Glomerular visceral epithelial cell (primary cell): ENCODE results near the gene IL17C.

Experiments
- DNase-seq: peaks from one replicate; pipeline ENCODE4 v3.0.0-alpha.2; 2016; ENCODE audit errors: extremely low spot score

IL17C gene

DNA sequence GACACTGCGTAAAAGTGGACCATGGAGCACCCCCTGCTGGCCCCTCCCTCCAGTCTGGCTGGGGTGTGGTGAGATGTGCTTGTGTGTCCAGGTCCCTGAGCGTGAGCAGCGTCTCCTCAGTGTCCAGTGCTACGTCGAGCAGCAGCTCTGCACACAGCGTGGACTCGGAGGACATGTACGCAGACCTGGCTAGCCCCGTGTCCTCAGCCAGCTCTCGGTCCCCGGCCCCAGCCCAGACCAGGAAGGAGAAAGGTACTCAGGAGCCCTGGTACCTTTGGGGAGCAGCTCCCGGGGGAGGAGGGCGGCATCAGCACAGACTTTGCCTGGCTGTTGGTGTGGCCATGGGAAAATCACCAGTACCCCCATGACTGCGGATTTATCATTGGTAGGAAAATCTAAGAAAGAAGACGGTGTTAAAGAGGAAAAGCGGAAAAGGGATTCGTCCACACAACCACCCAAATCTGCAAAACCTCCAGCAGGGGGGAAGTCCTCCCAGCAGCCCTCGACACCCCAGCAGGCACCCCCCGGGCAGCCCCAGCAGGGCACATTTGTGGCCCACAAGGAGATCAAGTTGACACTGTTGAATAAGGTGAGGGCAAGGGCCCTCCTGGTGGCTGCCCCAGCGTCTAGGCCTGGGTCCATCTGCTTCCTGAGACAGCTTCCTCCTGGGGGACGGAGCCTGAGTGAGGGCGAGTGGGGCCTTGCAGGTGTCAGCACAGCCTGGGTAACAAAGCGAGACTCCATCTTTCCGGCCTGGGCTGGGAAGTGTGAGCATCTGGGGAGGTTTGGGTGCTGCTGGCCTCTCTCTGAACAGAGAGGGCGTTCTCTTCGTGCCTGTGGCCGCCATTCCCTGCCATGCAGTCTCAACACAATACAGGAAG, 10.6 kb upstream of the IL17C start:
- DNase-seq: no peak

DNA sequence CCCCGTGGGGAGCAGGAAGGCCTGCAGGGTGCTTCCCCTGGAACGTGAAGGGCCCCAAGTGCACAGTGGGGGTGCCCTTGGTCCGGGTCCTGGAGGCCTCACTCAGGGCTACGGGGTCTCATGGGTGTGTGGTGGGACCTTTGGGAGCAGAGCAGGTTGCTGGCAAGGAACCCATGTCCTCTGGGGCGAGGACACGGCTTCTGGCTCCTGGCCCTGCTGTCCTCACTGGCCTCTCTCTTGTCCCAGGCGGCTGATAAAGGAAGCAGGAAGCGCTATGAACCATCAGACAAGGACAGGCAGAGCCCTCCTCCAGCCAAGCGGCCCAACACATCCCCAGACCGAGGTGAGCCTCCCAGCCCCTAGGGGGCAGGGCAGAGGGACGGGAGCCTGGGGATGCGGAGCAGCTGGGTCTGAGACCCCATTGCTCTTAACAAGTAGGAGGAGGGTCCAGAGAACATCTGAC, 9.8 kb upstream of the IL17C start:
- no peak for DNase-seq

DNA sequence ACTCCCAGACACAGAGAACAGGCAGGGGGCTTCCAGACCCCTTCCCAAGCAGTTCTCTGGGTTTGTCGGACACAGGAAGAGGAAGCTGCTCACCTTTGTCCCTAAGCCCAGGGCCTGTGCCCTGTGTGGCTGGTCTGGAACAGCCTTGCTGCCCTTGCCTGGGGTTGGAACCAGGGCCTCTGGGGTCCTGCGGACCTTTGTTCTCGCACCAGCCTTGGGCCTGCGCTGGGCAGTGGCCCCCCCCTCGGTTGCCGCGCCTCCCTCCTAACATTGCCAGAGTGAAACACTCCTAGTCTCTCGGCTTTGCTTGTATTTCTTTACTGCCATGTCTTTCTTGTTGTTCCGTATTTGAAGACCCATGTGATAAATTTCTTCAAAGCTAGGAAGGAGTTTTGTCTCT, 8.5 kb upstream of the IL17C start:
- no peak for DNase-seq

DNA sequence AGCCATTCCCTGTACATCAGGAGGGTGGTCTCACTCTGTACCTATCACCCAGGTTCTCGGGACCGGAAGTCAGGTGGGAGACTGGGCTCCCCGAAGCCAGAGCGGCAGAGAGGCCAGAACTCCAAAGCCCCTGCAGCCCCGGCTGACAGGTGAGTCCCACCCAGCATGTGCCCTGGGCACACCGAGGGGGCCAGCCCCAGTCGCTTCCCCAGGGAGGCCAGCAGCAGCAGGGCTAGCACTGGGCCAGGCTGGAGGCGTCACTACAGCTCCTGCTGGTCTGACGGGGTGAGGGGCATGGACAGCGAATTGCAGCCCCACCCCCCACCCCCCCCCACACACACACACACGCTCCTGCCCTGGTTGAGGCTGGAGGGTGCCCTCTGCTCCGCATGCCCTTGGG, 7.9 kb upstream of the IL17C start:
- DNase-seq: no peak

DNA sequence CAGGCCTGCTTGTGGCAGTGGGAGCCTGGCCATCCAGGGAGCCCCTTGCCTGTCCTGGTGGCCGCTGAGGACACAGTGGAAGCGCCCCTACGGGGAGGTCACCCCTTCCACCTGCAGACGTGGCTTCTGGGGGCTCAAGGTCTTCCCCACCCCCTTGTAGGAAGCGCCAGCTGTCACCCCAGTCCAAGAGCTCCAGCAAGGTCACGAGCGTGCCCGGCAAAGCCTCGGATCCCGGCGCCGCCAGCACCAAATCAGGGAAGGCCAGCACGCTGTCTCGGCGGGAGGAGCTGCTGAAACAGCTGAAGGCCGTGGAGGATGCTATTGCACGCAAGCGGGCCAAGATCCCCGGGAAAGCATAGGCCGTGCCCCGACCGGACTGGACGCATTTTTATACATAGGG, 7.4 kb upstream of the IL17C start:
- no peak for DNase-seq

DNA sequence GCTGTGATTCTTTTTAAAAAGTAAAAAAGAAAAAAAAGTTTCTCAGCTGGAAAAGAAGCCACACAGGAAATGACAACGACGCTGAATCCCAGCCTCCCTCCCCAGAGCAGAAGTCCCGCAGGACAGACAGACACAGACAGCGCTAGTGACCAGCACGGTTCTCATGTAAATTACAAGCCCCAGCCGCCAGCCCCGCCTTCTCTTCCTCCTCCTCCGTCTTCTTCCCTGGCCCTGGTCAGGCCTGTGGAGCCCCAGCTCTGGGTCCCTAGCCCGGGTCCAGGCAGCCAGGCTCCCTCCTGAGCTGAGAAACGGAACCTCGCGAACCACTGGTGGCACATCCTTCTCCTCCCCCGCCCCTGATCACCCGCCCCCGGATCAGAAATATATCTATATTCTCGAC, 7.0 kb upstream of the IL17C start:
- no peak for DNase-seq

DNA sequence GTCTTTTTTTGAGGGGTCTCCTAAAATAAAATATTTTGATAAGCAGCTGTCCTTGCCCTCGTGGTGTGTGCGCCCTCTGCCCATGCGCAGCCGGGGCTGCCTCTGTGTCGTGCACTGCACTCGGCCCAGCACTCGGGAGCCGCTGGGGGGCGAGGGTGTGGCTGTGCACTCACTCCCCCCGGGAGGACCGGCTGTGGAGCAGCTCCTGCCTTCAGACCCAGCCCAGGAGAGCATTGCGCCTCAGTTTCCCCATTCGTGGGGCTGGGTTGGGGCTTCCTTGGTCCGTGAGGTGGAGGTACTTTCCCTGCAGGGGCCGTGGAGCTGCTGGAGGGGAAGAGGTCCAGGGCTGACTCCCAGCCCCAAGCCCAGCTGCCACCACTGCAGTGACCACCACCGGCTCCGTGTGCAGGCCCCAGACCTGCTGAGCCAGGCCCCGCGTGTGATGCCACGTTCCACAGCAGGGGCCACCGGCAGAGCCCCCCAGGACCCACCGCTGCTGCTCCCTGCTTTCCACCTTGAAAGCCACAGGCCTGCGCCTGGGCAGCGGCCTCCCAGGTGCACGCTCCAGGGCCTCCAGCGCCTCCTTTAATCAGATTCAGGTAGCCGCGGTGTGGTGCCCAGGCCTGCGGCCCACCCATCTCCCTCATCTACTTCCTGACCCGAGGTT, 6.3 kb upstream of the IL17C start:
- no peak for DNase-seq

DNA sequence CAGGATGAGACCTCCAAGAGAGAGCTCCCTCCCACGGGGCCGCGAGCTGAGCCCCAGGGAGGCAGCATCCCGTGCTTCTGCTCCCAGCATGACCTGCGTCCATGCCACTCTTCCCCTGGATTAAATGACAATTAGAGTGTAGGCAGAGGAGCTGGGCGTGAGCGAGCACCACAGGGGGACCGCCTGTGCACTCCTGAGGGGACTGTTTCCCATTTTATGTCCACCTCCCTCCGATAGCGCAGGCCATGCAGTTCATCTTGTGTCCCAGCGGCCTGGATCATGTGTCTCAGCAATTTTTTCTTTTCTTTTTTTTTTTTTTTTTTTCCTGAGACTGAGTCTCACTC, 5.8 kb upstream of the IL17C start:
- no peak for DNase-seq

DNA sequence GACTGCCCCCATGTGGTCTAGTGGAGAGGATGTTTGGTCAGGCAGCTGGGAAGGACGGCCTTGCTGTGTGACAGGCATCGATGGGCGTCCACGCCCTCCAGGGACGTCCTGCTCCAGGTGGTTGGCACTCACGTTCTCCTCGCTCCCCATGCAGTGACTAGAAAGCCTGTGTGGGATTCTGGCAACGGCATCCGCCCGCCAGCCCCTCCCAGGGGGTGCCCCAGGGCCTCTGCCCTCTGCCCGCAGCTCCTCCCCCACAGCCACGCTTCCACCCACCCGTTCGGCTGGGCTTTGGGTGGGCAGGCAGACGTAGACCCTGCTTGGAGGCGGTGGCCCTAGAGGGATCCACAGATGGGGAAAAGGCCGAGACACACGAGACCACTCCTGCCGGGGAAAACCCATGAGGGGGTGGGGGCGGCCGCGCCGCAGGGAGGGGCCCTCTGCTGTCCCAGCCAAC, 4.7 kb upstream of the IL17C start:
- no peak for DNase-seq

DNA sequence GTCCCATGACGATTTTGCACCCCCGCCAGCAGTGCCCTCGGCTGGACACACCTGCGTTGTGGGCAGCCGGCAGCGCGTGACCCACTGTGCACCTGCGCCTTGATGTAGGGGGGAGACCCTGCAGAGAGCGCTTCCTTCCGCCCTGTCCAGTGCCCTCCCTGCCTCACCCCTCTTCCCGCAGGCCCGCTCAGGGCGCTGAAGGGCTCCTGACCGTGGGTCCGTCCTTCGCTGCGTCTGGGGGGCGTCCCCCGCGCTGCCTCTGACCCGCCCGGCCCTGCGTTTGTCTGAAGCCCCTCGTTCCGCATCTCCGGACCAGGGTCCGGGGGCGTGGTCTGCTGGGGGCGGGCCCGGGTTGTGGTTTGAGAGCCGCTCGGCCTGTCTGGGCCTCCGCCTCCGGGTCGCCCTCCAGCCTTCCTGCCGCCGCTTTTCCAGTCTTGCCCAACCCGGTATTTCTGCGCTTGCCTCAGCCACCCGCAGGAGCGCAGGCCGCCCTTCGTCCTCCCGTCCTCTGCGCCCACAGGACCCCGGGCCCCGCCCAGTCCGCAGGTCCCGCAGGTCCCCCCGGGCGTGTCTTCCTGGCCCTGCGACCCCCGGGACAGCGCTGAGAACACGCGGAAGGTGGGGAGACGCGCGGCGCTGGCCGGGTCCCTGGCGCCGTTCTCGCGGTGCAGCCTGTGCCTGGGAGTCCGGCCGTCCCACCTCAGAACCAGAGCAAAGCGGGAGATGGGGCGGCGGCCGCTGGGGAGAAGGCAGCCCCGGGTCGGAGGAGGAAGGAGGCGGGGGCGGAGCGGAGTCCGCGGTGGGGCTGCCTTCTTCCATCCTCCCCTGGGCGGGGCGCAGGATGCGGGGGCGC, 4.0 kb upstream of the IL17C start:
- no peak for DNase-seq

DNA sequence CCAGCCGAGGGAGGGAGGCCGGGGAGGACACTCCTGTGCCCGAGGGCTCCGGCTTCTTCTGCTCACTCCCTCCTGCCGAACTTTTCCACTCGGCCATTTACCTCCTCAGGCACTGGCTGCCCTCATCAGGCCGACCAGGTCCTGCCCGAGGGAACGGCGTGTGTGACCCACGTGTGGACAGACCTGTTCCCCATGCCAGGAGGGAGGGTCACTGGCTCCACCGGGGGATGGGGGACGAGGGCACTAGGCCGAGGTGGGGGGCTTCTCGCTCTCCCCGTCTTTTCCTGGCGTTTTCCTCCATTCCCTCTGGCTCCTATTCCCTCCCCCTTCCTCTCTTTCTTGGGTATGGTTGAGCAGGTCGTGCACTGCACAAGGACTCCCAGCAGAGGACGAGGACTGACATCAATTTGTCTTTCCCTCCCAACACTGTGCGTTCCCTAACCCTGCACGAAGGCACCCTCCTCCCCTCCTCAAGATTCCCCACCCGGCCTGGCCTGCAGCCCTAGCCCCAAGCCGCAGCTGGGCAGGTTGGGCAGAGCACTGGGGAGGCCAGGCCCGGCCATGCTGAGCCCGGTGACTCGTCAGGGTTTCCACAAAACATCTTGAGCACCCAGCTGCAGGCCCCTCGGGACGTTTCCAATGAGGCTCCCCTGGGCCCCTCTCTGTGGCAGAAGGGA, 3.2 kb upstream of the IL17C start:
- no peak for DNase-seq

DNA sequence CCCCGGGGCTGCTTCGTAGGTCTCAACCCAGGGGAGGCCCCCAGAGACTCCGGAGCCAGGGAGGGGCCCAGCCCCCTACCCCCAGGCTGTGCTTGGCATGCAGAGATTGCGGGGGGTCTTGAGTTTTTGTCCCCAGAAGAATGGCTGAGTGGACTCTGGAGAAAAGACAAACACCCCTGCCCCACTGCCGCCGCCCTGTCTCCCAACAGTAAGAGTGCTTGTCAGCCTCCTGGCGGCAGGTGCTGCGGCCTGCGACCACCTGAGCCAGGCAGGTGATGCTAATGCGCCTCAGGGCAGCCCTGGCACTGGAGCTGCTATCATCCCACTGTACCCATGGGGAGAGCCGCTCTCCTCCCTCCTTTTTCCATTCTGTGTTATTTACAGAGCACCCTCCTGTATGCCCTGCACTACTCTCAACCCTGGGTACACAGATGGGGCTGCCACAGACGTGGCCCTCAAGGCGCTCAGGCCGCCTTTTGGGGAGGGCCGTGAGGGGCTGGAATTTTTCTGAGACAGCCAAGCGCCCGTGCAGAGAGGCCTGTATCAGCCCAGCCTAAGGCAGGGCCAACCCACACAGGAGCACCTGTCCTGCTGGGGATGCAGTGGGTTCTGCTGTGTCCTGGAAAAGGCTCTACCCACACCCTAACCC, 2.6 kb upstream of the IL17C start:
- no peak for DNase-seq

DNA sequence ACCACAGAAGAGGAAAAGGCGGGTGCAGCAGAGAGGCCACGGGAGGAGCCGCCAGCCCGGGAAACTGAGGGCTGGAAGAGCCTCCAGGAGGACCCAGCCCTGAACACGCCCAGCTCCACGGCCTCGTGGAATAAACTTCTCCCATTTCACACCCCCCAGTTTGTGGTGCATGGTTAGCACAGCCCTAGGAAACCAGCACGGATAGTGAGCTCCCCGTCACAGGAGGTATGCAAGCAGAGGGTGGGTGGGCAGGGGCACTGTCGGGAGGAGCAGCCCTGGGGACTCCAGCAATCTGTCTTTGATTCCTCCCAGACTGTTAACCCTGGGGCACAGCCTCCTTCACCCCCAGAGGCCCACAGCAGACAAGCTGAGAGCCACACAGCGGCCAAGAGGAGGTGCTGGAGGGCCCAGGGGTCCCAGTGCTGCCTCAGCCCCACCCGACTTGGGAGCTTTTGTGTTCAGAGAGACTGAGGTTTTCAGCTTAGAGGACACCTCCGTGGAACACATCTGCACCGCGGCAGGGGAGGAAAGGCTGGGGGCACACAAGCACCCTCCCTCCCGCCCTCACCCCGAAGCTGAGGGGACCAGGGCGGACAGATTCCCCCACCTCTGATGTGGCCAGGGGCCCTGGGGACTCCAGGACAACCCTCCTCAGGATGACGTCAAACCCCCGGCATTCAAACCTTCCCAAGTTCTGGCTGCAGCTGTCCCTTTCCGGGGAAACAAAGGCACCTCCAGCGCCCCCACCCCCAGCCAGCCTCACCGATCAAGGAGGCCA, 1.7 kb upstream of the IL17C start:
- no peak for DNase-seq

DNA sequence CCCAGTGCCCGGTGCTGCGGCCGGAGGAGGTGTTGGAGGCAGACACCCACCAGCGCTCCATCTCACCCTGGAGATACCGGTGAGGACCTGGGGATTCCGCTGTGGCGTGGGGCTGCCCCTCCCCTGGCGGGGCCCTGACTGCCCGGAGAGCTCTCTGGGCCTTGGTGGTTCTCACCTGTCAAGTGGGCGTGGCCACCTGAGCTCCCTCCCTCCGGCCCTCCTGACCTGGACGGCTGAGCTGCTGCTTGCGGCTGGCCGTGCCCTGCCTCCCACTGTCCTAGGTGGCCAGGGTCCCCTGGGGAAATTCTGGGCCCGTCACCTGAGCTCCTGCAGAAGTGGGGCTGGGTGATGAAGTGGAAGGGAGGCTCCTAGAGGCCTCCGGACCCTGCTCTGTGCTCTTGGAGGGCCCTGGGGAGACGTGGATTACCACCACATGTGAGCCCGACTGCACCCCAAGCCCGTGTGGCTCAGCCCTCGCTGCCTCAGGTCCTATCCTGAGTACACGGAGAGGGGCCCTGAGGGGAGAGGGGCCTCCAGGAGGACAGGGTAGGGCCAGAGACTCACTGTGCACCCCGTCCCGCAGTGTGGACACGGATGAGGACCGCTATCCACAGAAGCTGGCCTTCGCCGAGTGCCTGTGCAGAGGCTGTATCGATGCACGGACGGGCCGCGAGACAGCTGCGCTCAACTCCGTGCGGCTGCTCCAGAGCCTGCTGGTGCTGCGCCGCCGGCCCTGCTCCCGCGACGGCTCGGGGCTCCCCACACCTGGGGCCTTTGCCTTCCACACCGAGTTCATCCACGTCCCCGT, 1.1 kb downstream of the IL17C start:
- no peak for DNase-seq

DNA sequence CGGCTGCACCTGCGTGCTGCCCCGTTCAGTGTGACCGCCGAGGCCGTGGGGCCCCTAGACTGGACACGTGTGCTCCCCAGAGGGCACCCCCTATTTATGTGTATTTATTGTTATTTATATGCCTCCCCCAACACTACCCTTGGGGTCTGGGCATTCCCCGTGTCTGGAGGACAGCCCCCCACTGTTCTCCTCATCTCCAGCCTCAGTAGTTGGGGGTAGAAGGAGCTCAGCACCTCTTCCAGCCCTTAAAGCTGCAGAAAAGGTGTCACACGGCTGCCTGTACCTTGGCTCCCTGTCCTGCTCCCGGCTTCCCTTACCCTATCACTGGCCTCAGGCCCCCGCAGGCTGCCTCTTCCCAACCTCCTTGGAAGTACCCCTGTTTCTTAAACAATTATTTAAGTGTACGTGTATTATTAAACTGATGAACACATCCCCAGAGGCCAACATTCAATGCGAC, 1.7 kb downstream of the IL17C start:
- no peak for DNase-seq

DNA sequence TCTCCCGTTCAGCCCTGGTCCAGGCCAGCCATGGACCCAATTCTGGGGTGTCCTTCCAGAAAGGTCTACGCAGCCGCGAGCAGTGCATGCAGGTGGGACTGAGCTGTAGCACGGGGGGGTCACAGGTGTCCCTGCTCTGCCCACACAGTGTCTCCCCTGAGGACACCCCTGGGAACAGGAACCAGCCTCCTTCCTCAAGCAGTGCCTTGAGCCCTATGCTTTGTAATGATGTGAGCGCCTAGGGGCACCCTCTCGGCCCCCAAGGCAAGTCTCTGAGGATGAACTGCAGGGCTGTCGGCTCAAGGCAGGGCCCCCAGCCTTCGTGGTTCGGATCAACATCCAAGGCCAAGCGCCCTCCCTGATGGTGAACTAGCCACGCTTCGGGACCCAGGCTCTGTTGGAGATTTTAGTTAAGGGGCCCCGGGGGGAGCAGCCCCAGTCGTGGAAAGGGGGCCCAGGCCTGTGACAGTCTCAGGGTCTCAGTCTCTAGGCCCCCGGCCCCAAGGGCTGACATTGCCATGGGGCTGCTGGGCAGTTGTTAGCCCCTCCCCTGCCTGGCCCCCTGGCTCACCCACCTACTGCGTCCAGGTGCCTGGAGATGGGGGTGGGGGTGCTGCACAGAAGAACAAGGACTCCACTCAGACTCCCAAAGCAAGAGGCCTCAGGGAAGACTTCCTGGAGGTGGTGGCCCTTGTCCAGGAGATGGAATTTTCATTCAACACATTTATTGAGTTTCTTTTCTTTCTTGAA, 2.3 kb downstream of the IL17C start:
- no peak for DNase-seq

DNA sequence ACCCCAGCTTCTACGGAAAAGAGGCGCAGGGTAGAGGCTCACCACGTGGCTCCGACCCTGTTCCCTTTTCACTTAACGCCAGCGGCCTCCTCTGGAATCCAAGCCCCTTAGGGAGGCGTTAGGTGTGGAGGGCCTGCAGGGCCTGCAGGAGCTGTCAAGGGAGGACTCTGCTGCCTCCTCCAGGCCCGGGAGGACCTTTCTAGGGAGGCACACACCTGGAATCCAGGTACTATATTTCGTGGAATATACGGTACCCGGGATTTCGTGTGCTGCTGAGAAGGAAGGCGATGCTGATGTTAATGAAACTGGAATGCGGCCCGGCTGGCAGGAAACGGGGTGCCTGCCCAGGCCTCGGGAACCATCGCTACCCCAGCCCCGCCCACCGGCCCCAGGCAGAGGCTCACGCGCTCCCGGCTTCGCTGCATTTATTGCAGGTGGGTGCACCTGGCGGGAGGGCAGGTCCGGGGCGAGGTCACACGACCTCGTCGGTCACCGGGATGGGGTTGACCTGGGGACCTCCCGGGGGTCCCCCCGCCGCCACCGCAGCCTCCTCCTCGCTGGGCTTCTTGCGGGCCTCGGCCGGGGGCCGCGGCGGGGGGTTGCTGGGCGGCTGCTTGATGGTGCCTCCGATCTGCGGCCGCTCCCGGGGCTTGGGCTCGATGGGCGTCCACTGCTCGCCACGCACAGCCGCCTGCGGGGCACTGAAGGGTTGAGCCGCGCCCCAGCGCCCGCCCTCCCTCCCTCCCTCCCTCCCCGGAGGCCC, 4.7 kb downstream of the IL17C start:
- DNase-seq: no peak

DNA sequence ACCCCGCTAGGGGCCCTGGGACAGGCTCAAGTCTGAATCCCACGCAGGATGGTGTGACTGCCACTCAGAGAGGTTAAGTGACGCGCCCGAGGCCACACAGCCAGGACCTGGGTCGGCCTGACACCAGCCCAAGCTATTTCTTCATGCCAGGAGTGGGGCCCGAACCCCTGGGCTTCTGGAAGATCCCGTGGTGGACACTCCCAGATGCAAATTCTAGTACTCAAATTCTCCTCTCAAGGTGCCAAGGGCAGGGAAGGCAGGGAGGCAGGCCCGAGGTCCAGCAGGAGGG, 5.2 kb downstream of the IL17C start:
- no peak for DNase-seq
